Esophagus mucosa (tissue), 1 donor: ENCODE measurements around the gene AGAP6. TPM values are rescaled to one million over a fixed set of nuclear protein-coding genes. Genes with fewer than 3 reads are reported as not detected.
"Not testable (repeated sequence)": the region's sequence is repeated elsewhere in the genome, so short reads cannot be mapped to it uniquely, and the experiment has no call there.

Source experiments
- ATAC-seq: fragments of 200-7000 bp; cut with Tn5 transposase; one replicate; pipeline ENCODE4 v1.9.1; 2020
- total RNA-seq: library from RNA; stranded (reverse); gene quantifications from one replicate; pipeline ENCODE4 v1.2.4, GENCODE V29; 2023
- donor health status: DM: yes; HTN: yes; CAD: no.

AGAP6 gene
- total RNA-seq, 1 donor from 2014 or later = 5.2 TPM

- ATAC-seq = no peak
Measured at GRCh38 chr10:50025627-50026026, 37.4 kb downstream of the AGAP6 start.

GRCh38 chr10:50027195-50027594 is 39.0 kb downstream of the AGAP6 start:
- no peak for ATAC-seq

- no peak for ATAC-seq
Measured at GRCh38 chr10:50033481-50033880, 45.3 kb downstream of the AGAP6 start.

GRCh38 chr10:50035337-50035736 is 47.1 kb downstream of the AGAP6 start:
- ATAC-seq = not testable (repeated sequence)

- ATAC-seq = peak; percentile 29
Measured at GRCh38 chr10:50044941-50045664, 56.9 kb downstream of the AGAP6 start.

GRCh38 chr10:50046457-50046856 is 58.3 kb downstream of the AGAP6 start:
- ATAC-seq = not testable (repeated sequence)

- ATAC-seq = not testable (repeated sequence)
Measured at GRCh38 chr10:50047594-50047993, 59.4 kb downstream of the AGAP6 start.

GRCh38 chr10:50051995-50052660 is 63.9 kb downstream of the AGAP6 start:
- not testable (repeated sequence) for ATAC-seq

- ATAC-seq = not testable (repeated sequence)
Measured at GRCh38 chr10:50052778-50053376, 64.7 kb downstream of the AGAP6 start.

- not testable (repeated sequence) for ATAC-seq
Measured at GRCh38 chr10:50055494-50056292, 67.5 kb downstream of the AGAP6 start.

- ATAC-seq = not testable (repeated sequence)
Measured at GRCh38 chr10:50056654-50057053, 68.4 kb downstream of the AGAP6 start.

GRCh38 chr10:50058727-50059126 is 70.5 kb downstream of the AGAP6 start:
- ATAC-seq = not testable (repeated sequence)

GRCh38 chr10:50059946-50060345 is 71.7 kb downstream of the AGAP6 start:
- not testable (repeated sequence) for ATAC-seq

Other genes starting within 250 kb of the AGAP6 start
- 0.52 TPM for gene OGDHL, start 226.1 kb upstream of the AGAP6 start, total RNA-seq
- 13.5 TPM for gene PARG, start 46.4 kb upstream of the AGAP6 start, total RNA-seq
- 8.2 TPM for gene TIMM23B, start 46.4 kb upstream of the AGAP6 start, total RNA-seq
- gene WASHC2A, start 79.5 kb downstream of the AGAP6 start, total RNA-seq = 19.3 TPM